RWPE2 (cell line): ENCODE results near the gene SPATC1L.

Source experiments
- ATAC-seq: fragments of 200-7000 bp; cut with Tn5 transposase; 3 replicates; pipeline ENCODE4 v1.9.1; 2021; ENCODE audit warnings: low read depth
- DNase-seq: peaks from one replicate; pipeline ENCODE4 v3.0.0-alpha.2; 2020; ENCODE audit warnings: low spot score
- H3K27ac ChIP-seq: fragments of 450-650 bp; 2 replicates; pipeline ENCODE4 v1.5.1; 2017; ENCODE audit warnings: mild to moderate bottlenecking; ENCODE audit not compliant: poor library complexity, severe bottlenecking
- H3K27me3 ChIP-seq: fragments of 250-450 bp; sonication (Bioruptor Pico); 2 replicates; pipeline ENCODE4 v1.5.1; 2021; ENCODE audit warnings: mild to moderate bottlenecking, moderate library complexity; ENCODE audit not compliant: insufficient read depth, poor library complexity, severe bottlenecking
- H3K36me3 ChIP-seq: fragments of 250-450 bp; sonication (Bioruptor Pico); 2 replicates; pipeline ENCODE4 v1.5.1; 2020; ENCODE audit warnings: low read depth, mild to moderate bottlenecking, moderate library complexity
- H3K4me1 ChIP-seq: fragments of 250-450 bp; sonication (Bioruptor Pico); 2 replicates; pipeline ENCODE4 v1.5.1; 2021; ENCODE audit warnings: mild to moderate bottlenecking, moderate library complexity; ENCODE audit not compliant: insufficient read depth, poor library complexity, severe bottlenecking
- H3K4me3 ChIP-seq: fragments of 250-450 bp; sonication (Bioruptor Pico); 2 replicates; pipeline ENCODE4 v1.5.1; 2021; ENCODE audit warnings: mild to moderate bottlenecking, moderate library complexity; ENCODE audit not compliant: severe bottlenecking
- H3K9me3 ChIP-seq: fragments of 250-450 bp; sonication (Bioruptor Pico); 2 replicates; pipeline ENCODE4 v1.5.1; 2021; ENCODE audit warnings: mild to moderate bottlenecking, moderate library complexity; ENCODE audit not compliant: severe bottlenecking
- TF ChIP-seq, protein P1 (sequence below): fragments of 450-650 bp; IDR thresholded peaks from one replicate; pipeline ENCODE4 v1.5.1; 2017; ENCODE audit warnings: mild to moderate bottlenecking, moderate library complexity; ENCODE audit not compliant: poor library complexity, severe bottlenecking

Gene SPATC1L

DNA sequence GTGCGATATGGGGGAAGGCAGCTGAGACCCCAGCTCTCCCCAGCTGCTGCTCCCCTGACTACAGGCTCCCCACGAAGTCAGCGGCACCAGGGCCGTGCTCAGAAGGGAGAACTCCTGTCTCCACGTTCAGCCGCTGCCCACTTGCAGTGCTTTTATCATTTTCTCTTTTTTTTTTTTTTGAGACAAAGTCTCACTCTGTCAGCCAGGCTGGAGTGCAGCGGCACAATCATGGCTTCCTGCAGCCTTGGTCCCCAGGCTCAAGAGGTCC is 27.9 kb downstream of the SPATC1L start:
- Histone ChIP-seq H3K27me3 (no peaks in the 10 kb centered on the region), H3K36me3 (no peaks in the 10 kb centered on the region), H3K4me3 (no peak overlapping the region), H3K9me3 (no peaks in the 10 kb centered on the region), H3K27ac (no peak overlapping the region), H3K4me1 (no peaks in the 10 kb centered on the region)
- DNase-seq (no peak), ATAC-seq (no peak)
- TF ChIP-seq, protein P1, sequence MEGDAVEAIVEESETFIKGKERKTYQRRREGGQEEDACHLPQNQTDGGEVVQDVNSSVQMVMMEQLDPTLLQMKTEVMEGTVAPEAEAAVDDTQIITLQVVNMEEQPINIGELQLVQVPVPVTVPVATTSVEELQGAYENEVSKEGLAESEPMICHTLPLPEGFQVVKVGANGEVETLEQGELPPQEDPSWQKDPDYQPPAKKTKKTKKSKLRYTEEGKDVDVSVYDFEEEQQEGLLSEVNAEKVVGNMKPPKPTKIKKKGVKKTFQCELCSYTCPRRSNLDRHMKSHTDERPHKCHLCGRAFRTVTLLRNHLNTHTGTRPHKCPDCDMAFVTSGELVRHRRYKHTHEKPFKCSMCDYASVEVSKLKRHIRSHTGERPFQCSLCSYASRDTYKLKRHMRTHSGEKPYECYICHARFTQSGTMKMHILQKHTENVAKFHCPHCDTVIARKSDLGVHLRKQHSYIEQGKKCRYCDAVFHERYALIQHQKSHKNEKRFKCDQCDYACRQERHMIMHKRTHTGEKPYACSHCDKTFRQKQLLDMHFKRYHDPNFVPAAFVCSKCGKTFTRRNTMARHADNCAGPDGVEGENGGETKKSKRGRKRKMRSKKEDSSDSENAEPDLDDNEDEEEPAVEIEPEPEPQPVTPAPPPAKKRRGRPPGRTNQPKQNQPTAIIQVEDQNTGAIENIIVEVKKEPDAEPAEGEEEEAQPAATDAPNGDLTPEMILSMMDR = no peak

DNA sequence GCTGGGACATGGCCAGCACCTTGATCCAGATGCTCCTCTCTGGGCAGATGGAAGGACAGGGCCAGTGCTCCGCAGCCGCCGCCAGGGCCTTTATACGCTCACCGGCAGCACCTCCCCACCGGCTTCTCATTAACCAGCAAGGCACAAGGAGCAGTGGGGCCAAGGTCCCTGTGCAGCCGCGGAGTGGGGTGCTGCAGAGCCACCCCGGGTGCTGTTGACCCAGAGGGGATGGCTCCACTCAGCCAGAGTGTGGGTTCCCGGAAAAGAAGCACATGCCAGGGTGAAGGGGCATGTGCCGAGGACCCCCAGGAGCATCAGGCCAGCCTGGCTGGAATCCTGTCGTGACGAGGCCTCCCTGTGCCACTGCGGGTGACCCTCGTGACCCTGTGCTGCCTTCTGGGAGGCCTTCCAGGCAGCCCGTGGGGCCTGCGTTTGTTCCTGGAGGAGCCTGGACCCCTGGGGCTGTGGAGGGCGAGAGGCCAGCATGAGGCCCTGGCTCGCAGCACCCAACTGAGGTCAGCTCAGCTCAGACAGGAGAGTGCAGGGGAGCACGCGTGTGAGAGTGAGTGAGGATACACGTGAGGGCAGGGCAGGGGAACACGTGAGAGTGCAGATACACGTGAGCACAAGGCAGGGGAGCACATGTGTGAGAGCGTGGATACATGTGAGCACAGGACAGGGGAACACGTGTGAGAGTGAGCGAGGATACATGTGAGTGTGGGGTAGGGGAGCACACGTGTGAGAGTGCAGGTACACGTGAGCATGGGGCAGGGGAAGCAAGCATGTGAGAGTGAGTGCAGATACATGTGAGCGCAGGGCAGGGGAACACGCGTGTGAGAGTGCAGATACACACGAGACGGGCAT is 28.5 kb downstream of the SPATC1L start, which contains the start of gene FTCD:
Gene FTCD, minus strand, starts transcription at position 66 of the 864 bp plus-strand sequence. Its CDS starts 56 bp downstream, at position 10.
- H3K4me3 ChIP-seq = no peak within 1 kb of the TSS
- H3K4me1 ChIP-seq = no peaks in the 10 kb centered on the region
- DNase-seq = peak; percentile 57
- TF ChIP-seq, protein P1 = no peak
- no peaks in the 10 kb centered on the region for H3K27me3 ChIP-seq
- no peaks in the 10 kb centered on the region for H3K9me3 ChIP-seq
- H3K36me3 ChIP-seq = no peaks in the 10 kb centered on the region
- no peak within 1 kb of the TSS for H3K27ac ChIP-seq
- no peak for ATAC-seq

DNA sequence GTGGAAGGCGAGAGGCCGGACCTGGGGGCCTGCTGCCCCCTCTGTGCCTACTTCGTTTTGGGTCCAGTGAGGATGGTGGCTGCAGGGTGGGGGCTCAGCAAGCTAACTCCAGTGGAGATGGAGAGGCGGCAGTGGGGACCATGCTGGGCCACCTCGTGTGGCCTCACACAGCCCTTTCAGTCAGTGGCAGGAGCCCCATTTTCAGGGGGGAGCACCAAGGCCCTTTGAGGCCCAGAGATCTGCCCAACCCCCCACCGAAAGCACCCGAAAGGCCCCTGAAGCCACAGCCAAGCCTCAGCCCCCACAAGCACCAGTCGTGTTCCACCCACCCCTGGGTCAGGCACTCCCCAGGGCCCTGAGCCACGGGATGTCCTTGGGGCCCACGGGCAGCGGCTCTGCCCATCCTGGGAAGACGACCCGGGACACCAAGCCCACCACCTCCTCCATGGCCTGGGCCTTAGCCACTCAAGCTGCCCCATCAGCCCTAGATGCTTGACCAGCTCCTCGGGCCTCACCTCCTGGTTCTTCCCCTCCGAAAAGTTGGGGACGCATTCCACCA is 29.2 kb downstream of the SPATC1L start:
- Histone ChIP-seq H3K4me3 (no peak overlapping the region), H3K4me1 (no peaks in the 10 kb centered on the region), H3K9me3 (no peaks in the 10 kb centered on the region), H3K36me3 (no peaks in the 10 kb centered on the region), H3K27ac (no peak overlapping the region), H3K27me3 (no peaks in the 10 kb centered on the region)
- ATAC-seq (no peak), DNase-seq (peak; percentile 61)
- TF ChIP-seq, protein P1 = no peak

DNA sequence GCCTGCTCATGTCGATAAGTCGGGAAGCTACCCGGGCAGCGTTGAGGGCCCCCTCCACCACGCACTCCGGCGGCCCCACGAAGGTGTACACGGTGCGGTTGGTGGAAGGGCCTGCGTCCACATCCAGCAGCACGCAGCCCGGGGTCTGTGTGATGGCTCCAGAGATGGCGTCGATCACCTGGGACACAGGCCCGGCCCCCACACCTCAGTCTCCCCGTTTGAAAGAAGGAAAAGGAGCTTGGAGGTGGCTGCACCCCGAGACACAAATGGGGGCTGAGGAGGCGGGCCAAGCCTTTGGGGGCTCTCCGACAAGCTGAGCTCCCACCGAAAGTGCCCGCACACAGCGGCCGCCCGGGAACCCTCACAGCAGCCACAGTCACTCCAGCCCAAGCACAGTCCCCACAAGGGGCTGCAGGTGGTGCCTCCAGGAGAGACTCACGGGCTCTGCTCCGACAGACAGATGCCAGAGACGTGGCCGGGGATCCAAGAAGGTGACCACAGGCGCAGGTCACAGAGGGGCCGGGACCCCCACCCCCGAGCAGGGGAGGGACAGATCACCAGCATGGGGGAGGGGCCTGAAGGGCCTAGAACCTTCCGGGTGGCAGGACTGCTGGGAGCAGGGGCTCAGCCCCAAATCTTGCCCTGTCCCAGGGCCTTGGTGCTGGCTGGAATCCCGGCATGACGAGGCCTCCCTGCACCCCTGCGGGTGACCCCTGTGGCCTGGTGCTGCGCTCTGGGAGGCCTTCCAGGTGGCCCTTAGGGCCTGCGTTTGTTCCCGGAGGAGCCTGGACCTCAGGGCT is 29.9 kb downstream of the SPATC1L start:
- ATAC-seq = no peak

More for the DNA sequence above, 29.9 kb downstream of the SPATC1L start:
- Histone ChIP-seq H3K27ac (no peak overlapping the region), H3K27me3 (no peaks in the 10 kb centered on the region), H3K36me3 (no peaks in the 10 kb centered on the region), H3K4me1 (no peaks in the 10 kb centered on the region), H3K4me3 (no peak overlapping the region), H3K9me3 (no peaks in the 10 kb centered on the region)
- peak; percentile 60 for DNase-seq
- TF ChIP-seq, protein P1 = no peak
